ENCODE measurements around the gene CTSA.

CTSA gene

DNA sequence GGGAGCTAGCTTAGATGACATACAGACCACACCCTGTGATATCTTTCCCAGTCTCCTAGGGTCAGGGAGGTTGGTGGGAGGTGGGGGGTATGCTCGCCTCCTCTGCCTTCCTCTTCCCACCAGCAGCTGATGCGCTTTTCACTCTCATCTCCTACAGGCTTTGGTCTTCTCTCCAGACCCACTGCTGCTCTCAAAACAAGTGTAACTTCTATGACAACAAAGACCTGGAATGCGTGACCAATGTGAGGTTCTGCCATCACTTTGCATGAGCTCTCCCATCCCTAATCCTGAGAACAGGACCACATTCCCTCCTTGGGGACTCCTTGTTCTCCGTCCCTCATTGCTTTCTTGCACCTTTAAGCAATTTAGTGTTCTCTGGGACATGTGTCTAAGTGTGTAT is 2.7 kb downstream of the CTSA start:
- TF ChIP-seq SIN3A (IDR thresholded peaks at IDR 0.05; ENCODE audit: borderline replicate concordance, insufficient read depth, low read length) (no peak), FOXP2 (optimal IDR thresholded peaks at IDR 0.05; ENCODE audit: borderline replicate concordance, extremely low read depth, extremely low read length, insufficient read depth) (no peak), POLR2AphosphoS5 (IDR thresholded peaks at IDR 0.05; ENCODE audit: low read depth, low read length) (no peak), TAF1 (IDR thresholded peaks at IDR 0.05; ENCODE audit: borderline replicate concordance, insufficient read depth, low read length) (no peak)
- TF ChIP-seq, protein P1, sequence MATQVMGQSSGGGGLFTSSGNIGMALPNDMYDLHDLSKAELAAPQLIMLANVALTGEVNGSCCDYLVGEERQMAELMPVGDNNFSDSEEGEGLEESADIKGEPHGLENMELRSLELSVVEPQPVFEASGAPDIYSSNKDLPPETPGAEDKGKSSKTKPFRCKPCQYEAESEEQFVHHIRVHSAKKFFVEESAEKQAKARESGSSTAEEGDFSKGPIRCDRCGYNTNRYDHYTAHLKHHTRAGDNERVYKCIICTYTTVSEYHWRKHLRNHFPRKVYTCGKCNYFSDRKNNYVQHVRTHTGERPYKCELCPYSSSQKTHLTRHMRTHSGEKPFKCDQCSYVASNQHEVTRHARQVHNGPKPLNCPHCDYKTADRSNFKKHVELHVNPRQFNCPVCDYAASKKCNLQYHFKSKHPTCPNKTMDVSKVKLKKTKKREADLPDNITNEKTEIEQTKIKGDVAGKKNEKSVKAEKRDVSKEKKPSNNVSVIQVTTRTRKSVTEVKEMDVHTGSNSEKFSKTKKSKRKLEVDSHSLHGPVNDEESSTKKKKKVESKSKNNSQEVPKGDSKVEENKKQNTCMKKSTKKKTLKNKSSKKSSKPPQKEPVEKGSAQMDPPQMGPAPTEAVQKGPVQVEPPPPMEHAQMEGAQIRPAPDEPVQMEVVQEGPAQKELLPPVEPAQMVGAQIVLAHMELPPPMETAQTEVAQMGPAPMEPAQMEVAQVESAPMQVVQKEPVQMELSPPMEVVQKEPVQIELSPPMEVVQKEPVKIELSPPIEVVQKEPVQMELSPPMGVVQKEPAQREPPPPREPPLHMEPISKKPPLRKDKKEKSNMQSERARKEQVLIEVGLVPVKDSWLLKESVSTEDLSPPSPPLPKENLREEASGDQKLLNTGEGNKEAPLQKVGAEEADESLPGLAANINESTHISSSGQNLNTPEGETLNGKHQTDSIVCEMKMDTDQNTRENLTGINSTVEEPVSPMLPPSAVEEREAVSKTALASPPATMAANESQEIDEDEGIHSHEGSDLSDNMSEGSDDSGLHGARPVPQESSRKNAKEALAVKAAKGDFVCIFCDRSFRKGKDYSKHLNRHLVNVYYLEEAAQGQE (IDR thresholded peaks at IDR 0.05; ENCODE audit: insufficient read depth in 1 of 2, low read depth in 2 of 2, low read length in 2 of 2), result no peak

DNA sequence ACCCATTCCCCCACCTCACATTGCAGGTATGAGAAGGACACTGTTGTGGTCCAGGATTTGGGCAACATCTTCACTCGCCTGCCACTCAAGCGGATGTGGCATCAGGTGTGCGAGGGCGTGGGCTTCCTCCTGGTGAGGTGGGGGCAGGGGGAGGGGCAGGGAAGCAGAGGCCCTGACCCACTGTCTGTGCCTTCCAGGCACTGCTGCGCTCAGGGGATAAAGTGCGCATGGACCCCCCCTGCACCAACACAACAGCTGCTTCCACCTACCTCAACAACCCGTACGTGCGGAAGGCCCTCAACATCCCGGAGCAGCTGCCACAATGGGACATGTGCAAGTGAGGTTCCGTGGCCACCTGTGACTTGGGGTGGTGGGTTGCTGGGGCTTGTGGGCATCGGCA is 3.7 kb downstream of the CTSA start:
- no peak for TF ChIP-seq SIN3A (IDR thresholded peaks at IDR 0.05; ENCODE audit: borderline replicate concordance, insufficient read depth, low read length)
- no peak for TF ChIP-seq FOXP2 (optimal IDR thresholded peaks at IDR 0.05; ENCODE audit: borderline replicate concordance, extremely low read depth, extremely low read length, insufficient read depth)
- TF ChIP-seq TAF1 (IDR thresholded peaks at IDR 0.05; ENCODE audit: borderline replicate concordance, insufficient read depth, low read length), result no peak
- TF ChIP-seq, protein P1 (IDR thresholded peaks at IDR 0.05; ENCODE audit: insufficient read depth in 1 of 2, low read depth in 2 of 2, low read length in 2 of 2), result no peak
- TF ChIP-seq POLR2AphosphoS5 (IDR thresholded peaks at IDR 0.05; ENCODE audit: low read depth, low read length), result no peak

DNA sequence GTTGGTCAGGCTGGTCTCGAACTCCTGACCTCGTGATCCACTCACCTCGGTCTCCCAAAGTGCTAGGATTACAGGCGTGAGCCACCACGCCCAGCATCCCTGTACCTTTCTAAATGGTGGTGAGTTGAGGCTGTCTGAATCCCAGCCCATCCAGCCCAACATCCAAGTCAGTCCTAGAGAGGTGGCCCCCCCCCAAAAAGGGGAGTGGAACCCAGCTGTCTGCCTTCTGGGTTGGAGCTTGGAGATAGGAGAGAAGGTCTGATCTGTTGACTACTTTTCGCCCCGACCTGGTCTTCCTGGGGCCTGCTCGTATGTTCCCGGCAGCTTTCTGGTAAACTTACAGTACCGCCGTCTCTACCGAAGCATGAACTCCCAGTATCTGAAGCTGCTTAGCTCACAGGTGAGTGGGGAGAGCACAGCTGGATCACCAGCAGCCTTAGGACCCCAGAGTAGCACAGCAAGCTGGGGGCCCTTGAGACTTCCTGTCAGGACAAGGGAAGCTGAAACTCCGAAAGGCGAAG is 5.6 kb downstream of the CTSA start:
- no peak for TF ChIP-seq TAF1 (IDR thresholded peaks at IDR 0.05; ENCODE audit: borderline replicate concordance, insufficient read depth, low read length)
- no peak for TF ChIP-seq FOXP2 (optimal IDR thresholded peaks at IDR 0.05; ENCODE audit: borderline replicate concordance, extremely low read depth, extremely low read length, insufficient read depth)
- no peak for TF ChIP-seq POLR2AphosphoS5 (IDR thresholded peaks at IDR 0.05; ENCODE audit: low read depth, low read length)
- no peak for TF ChIP-seq SIN3A (IDR thresholded peaks at IDR 0.05; ENCODE audit: borderline replicate concordance, insufficient read depth, low read length)
- TF ChIP-seq, protein P1 (IDR thresholded peaks at IDR 0.05; ENCODE audit: insufficient read depth in 1 of 2, low read depth in 2 of 2, low read length in 2 of 2), result no peak

DNA sequence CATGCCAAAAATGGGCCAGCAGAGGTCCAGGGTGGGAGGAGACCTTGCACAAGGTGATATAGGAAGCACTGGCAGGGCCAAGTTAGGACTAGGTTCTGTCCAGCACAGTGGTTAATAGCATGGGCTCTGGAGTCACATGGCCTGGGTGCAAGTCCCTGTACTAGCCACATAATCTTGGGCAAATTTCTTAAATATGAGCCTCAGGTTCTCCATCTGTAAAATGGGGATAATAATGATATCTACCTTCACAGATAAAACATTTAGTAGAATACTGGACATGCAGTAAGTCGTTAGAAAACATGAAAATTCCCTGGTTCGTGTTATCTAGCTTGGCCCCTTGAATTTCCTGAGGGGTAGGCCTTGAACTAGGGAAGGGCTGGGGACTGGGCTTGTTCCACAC is 6.2 kb downstream of the CTSA start:
- TF ChIP-seq, protein P1 (IDR thresholded peaks at IDR 0.05; ENCODE audit: insufficient read depth in 1 of 2, low read depth in 2 of 2, low read length in 2 of 2), result no peak
- no peak for TF ChIP-seq FOXP2 (optimal IDR thresholded peaks at IDR 0.05; ENCODE audit: borderline replicate concordance, extremely low read depth, extremely low read length, insufficient read depth)

DNA sequence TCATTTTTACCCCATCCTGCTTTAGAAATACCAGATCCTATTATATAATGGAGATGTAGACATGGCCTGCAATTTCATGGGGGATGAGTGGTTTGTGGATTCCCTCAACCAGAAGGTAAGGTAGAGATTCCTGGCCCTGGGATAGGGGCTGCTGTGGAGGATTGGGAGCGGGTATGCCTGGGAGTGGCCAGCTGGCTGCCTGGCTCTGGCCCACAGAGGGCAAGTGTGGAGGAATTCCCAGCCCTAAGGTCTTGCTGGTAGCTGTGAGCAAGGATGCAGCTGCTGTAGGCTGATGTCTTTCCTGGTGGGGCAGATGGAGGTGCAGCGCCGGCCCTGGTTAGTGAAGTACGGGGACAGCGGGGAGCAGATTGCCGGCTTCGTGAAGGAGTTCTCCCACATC is 6.6 kb downstream of the CTSA start:
- no peak for TF ChIP-seq FOXP2 (optimal IDR thresholded peaks at IDR 0.05; ENCODE audit: borderline replicate concordance, extremely low read depth, extremely low read length, insufficient read depth)
- TF ChIP-seq TAF1 (IDR thresholded peaks at IDR 0.05; ENCODE audit: borderline replicate concordance, insufficient read depth, low read length), result no peak
- TF ChIP-seq POLR2AphosphoS5 (IDR thresholded peaks at IDR 0.05; ENCODE audit: low read depth, low read length), result no peak

Data from PFSK-1 (cell line).